CD4-positive, alpha-beta T cell (primary cell): ENCODE results near the gene MECR. TPM values are rescaled to one million over a fixed set of nuclear protein-coding genes. Genes with fewer than 3 reads are reported as not detected.

ENCODE experiments used
- ATAC-seq: fragments of 200-7000 bp; cut with Tn5 transposase; one replicate; pipeline ENCODE4 v1.10.0; 2022; ENCODE audit warnings: mild to moderate bottlenecking; ENCODE audit not compliant: poor library complexity
- CTCF ChIA-PET: fragments of 350-600 bp; sonication (Branson Sonifier 250); formaldehyde crosslinking; loops from one replicate; lab custom pipeline; 2021; ENCODE audit warnings: antibody characterized with exemption, inconsistent platforms; lab: Charles Lee
- POLR2A ChIA-PET: fragments of 350-600 bp; sonication (Branson Sonifier 250); formaldehyde crosslinking; loops from one replicate; lab custom pipeline; 2021; ENCODE audit warnings: antibody characterized with exemption, inconsistent platforms; lab: Charles Lee
- DNase-seq, 14 experiments: peaks; one replicate each; pipeline ENCODE4 v3.0.0-alpha.2; 2013 to 2020; ENCODE audit warnings: mixed read lengths in 2 of 14
- H3K27ac ChIP-seq, 2 donors: one replicate each; pipeline versions ENCODE4 v1.5.1 to v1.7.0; 2013; ENCODE audit warnings: low read length in 2 of 2, low read depth in 1 of 2, mild to moderate bottlenecking in 1 of 2
- H3K27me3 ChIP-seq, 2 experiments: 1 replicate in 1 of 2; 2 replicates in 1 of 2; pipeline versions ENCODE4 v1.6.1 to v1.7.0; 2013; ENCODE audit warnings: low read length in 2 of 2, control low read depth in 1 of 2, mild to moderate bottlenecking in 1 of 2, moderate library complexity in 1 of 2; ENCODE audit not compliant: insufficient read depth in 2 of 2, control insufficient read depth in 1 of 2
- H3K36me3 ChIP-seq: one replicate; pipeline ENCODE4 v1.6.1; 2013; ENCODE audit warnings: low read length, control low read depth; ENCODE audit not compliant: insufficient read depth
- H3K4me1 ChIP-seq: one replicate; pipeline ENCODE4 v1.6.1; 2013; ENCODE audit warnings: low read length, control low read depth; ENCODE audit not compliant: insufficient read depth
- H3K4me3 ChIP-seq: one replicate; pipeline ENCODE4 v1.5.1; 2013; ENCODE audit warnings: mild to moderate bottlenecking, low read length, moderate library complexity
- H3K9me3 ChIP-seq, 2 experiments: 1 replicate in 1 of 2; 2 replicates in 1 of 2; pipeline versions ENCODE4 v1.6.1 to v1.7.0; 2013; ENCODE audit warnings: low read length in 2 of 2, mild to moderate bottlenecking in 2 of 2, control low read depth in 1 of 2, moderate library complexity in 1 of 2; ENCODE audit not compliant: control insufficient read depth in 1 of 2, insufficient read depth in 1 of 2
- H3K27ac Mint-ChIP-seq: one replicate; pipeline ENCODE4 v1.8.0; 2020; ENCODE audit warnings: mixed read lengths
- H3K27me3 Mint-ChIP-seq: one replicate; pipeline ENCODE4 v1.8.0; 2021; ENCODE audit warnings: mixed read lengths
- H3K36me3 Mint-ChIP-seq: one replicate; pipeline ENCODE4 v1.8.0; 2021; ENCODE audit warnings: low read depth, mixed read lengths
- H3K4me1 Mint-ChIP-seq: one replicate; pipeline ENCODE4 v1.8.0; 2021; ENCODE audit warnings: low read depth, mixed read lengths
- H3K4me3 Mint-ChIP-seq: one replicate; pipeline ENCODE4 v1.8.0; 2020; ENCODE audit warnings: mild to moderate bottlenecking, mixed read lengths
- H3K9me3 Mint-ChIP-seq: one replicate; pipeline ENCODE4 v1.8.0; 2020; ENCODE audit warnings: mixed read lengths
- CTCF ChIP-seq: fragments of 200-600 bp; IDR thresholded peaks from one replicate; pipeline ENCODE4 v1.8.0; 2022; ENCODE audit warnings: antibody characterized with exemption, mild to moderate bottlenecking
- intact Hi-C, 2 experiments: fragments of 100-400 bp; cut with DNase I in 1 of 2; cut with micrococcal nuclease in 1 of 2; formaldehyde crosslinking; loops; one replicate each; pipeline versions ENCODE4 v1.15.1 to v1.9.0; 2023 to 2025; cut with DNase I, micrococcal nuclease
- total RNA-seq, 174 experiments: library from RNA in 2 of 174; stranded (reverse) in 2 of 174; gene quantifications; one replicate each; pipeline ENCODE4 v1.2.3 and lab custom pipeline; 2021 to 2026

The MECR gene
- total RNA-seq, 2 experiments from 2014 or later = 5.5 to 6.6 TPM

- ChIA-PET POLR2A (interaction anchor here (0.5 to 4.8 kb wide), 3 partner anchors 10 to 519 kb away, joined by 3 to 37 read pairs (median 4); partner anchors contain the start of gene SRSF4), CTCF (interaction anchor here (1.3 kb wide), 1 partner anchor 26 kb away, joined by 3 read pairs; no protein-coding TSS in a partner anchor)
- Histone ChIP-seq H3K27ac (no peak overlapping the region), H3K4me1 (peaks cover 47% of the 10 kb centered on the region), H3K4me3 (no peak overlapping the region), H3K27me3 (no peaks in the 10 kb centered on the region), H3K9me3 (no peaks in the 10 kb centered on the region), H3K36me3 (peaks cover 29% of the 10 kb centered on the region)
- no peaks in the 10 kb centered on the region for H3K9me3 Mint-ChIP-seq
- no peaks in the 10 kb centered on the region for H3K27me3 Mint-ChIP-seq
- DNase-seq (no peak), ATAC-seq (no peak)
- peak overlapping the region; percentile 48 for H3K27ac Mint-ChIP-seq
- intact Hi-C loops = loop anchor here in 1 of 2 experiments (10.0 kb wide), 1 partner anchor 46 kb away; the partner anchor contains the start of gene TMEM200B
- peaks cover 67% of the 10 kb centered on the region for H3K4me1 Mint-ChIP-seq
- peaks cover 71% of the 10 kb centered on the region for H3K36me3 Mint-ChIP-seq
- H3K4me3 Mint-ChIP-seq = peak overlapping the region; percentile 14
- no peak for TF ChIP-seq CTCF
These were observed 59.6 kb downstream of the MECR start for GRCh38 chr1:29171089-29171488.

DNA sequence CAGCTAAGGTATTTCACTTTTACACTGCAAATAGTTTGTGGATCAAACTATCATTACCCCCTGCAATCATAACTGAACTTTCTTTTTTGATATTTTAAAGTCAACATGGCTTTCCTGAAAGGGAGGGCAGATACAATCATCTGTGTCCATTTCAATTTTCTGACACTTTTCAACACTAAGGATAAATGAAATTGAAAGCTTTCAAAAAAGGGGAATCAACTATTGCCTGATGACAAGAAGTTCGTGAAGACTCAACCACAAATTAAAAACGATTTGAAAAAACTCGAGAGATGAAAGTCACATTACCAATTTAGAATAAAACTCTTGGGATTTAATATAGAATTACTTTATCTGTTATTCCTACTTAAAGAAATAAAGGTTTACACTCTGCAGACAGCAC is 60.8 kb downstream of the MECR start:
- Mint-ChIP-seq H3K4me1 (peaks cover 78% of the 10 kb centered on the region), H3K27me3 (no peaks in the 10 kb centered on the region), H3K36me3 (peaks cover 78% of the 10 kb centered on the region), H3K9me3 (no peaks in the 10 kb centered on the region), H3K27ac (peak overlapping the region; percentile 48), H3K4me3 (no peak overlapping the region)
- H3K4me3 ChIP-seq = no peak overlapping the region
- peaks cover 40% of the 10 kb centered on the region for H3K4me1 ChIP-seq
- no peaks in the 10 kb centered on the region for H3K9me3 ChIP-seq
- intact Hi-C loops = loop anchor here in 1 of 2 experiments (10.0 kb wide), 1 partner anchor 45 kb away; the partner anchor contains the start of gene TMEM200B
- no peaks in the 10 kb centered on the region for H3K27me3 ChIP-seq
- ATAC-seq (no peak), DNase-seq (no peak)
- H3K36me3 ChIP-seq = peaks cover 41% of the 10 kb centered on the region
- ChIA-PET POLR2A (interaction anchor here (0.8 to 4.8 kb wide), 2 partner anchors 11 to 501 kb away, joined by 4 to 37 read pairs; partner anchors contain the start of gene SRSF4), CTCF (interaction anchor here (1.0 to 1.6 kb wide), 4 partner anchors 9 to 33 kb away, joined by 4 to 5 read pairs (median 4); partner anchors contain the start of gene SRSF4)
- TF ChIP-seq CTCF = no peak
- H3K27ac ChIP-seq = no peak overlapping the region

DNA sequence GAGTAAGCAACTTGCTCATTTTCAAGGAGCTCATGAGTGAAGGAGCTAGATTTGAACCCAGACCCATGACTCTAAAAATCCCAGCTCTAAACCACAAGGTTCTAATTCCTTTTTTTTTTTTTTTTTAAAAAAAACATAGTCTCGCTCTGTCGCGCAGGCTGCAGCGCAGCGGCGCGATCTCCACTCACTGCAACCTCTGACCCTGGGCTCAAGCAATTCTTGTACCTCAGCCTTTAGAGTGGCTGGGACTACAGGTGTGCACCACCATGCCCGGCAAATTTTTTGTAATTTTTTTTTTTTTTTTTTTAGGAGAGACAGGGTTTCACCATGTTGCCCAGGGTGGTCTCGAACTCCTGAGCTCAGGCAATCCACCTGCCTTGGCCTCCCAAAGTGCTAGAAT is 62.8 kb downstream of the MECR start:
- CTCF ChIA-PET = interaction anchor here (1.2 kb wide), 1 partner anchor 13 kb away, joined by 4 read pairs; the partner anchor contains the start of gene SRSF4
- Histone ChIP-seq H3K4me3 (no peak overlapping the region), H3K27ac (no peak overlapping the region), H3K36me3 (peaks cover 61% of the 10 kb centered on the region), H3K27me3 (no peaks in the 10 kb centered on the region), H3K9me3 (no peaks in the 10 kb centered on the region), H3K4me1 (peaks cover 30% of the 10 kb centered on the region)
- Mint-ChIP-seq H3K36me3 (peaks cover 88% of the 10 kb centered on the region), H3K9me3 (no peaks in the 10 kb centered on the region), H3K4me1 (peaks cover 90% of the 10 kb centered on the region), H3K4me3 (no peak overlapping the region), H3K27ac (no peak overlapping the region), H3K27me3 (no peaks in the 10 kb centered on the region)
- no peak for TF ChIP-seq CTCF
- intact Hi-C loops = no loop called here
- ATAC-seq = no peak
- DNase-seq = no peak
- POLR2A ChIA-PET = interaction anchor here (0.8 to 3.1 kb wide), 2 partner anchors 13 to 586 kb away, joined by 4 to 19 read pairs; partner anchors contain the start of gene SRSF4
